H1 (cell line): ENCODE measurements around the gene ANKS1B.

ENCODE experiments used
- CHD2 ChIP-seq: IDR thresholded peaks from 2 replicates; pipeline ENCODE4 v1.6.1; 2012; ENCODE audit warnings: low read length, improper control_type of control experiment
- CREB1 ChIP-seq: IDR thresholded peaks from 2 replicates; pipeline ENCODE4 v1.6.1; 2012; ENCODE audit warnings: inconsistent platforms
- EP300 ChIP-seq, 2 experiments: IDR thresholded peaks; 1 replicate in 1 of 2; 2 replicates in 1 of 2; pipeline ENCODE4 v1.6.1; 2011 to 2012; ENCODE audit warnings: low read depth in 2 of 2, low read length in 2 of 2, mild to moderate bottlenecking in 2 of 2, borderline replicate concordance in 1 of 2, inconsistent platforms in 1 of 2, moderate library complexity in 1 of 2
- MAFK ChIP-seq: IDR thresholded peaks from 2 replicates; pipeline ENCODE4 v1.6.1; 2012; ENCODE audit warnings: low read depth, mild to moderate bottlenecking, improper control_type of control experiment, low read length
- POLR2A ChIP-seq, 2 experiments: IDR thresholded peaks; 1 replicate in 1 of 2; 2 replicates in 1 of 2; pipeline ENCODE4 v1.6.1; 2011; ENCODE audit warnings: low read depth in 2 of 2, low read length in 2 of 2, mild to moderate bottlenecking in 2 of 2; ENCODE audit errors: control extremely low read depth in 1 of 2
- RAD21 ChIP-seq, 2 experiments: IDR thresholded peaks in 1 of 2; conservative IDR thresholded peaks in 1 of 2; 2 replicates each; pipeline ENCODE4 v1.6.1; 2011; ENCODE audit warnings: low read depth in 2 of 2, low read length in 2 of 2, improper control_type of control experiment in 1 of 2, inconsistent platforms in 1 of 2, mild to moderate bottlenecking in 1 of 2, moderate library complexity in 1 of 2
- SIX5 ChIP-seq: IDR thresholded peaks from 2 replicates; pipeline ENCODE4 v1.6.1; 2011; ENCODE audit warnings: mild to moderate bottlenecking, low read depth, low read length
- SUZ12 ChIP-seq: fragments of 200-600 bp; sonication (generic); IDR thresholded peaks from 2 replicates; pipeline ENCODE4 v1.6.1; 2012; ENCODE audit warnings: mild to moderate bottlenecking, inconsistent platforms, low read length, moderate library complexity, mixed read lengths
- TAF1 ChIP-seq: IDR thresholded peaks from 2 replicates; pipeline ENCODE4 v1.6.1; 2011; ENCODE audit warnings: mild to moderate bottlenecking, low read depth, low read length
- TCF12 ChIP-seq: IDR thresholded peaks from 2 replicates; pipeline ENCODE4 v1.6.1; 2011; ENCODE audit warnings: low read depth, mild to moderate bottlenecking, low read length
- YY1 ChIP-seq: IDR thresholded peaks from 2 replicates; pipeline ENCODE4 v1.6.1; 2011; ENCODE audit warnings: low read depth, mild to moderate bottlenecking, low read length
- ZNF274 ChIP-seq: IDR thresholded peaks from 2 replicates; pipeline ENCODE4 v1.7.0; 2012; ENCODE audit warnings: low read length, borderline replicate concordance; ENCODE audit errors: extremely low read depth
- TF ChIP-seq, protein P1 (sequence below), 3 experiments: IDR thresholded peaks; 1 replicate in 2 of 3; 2 replicates in 1 of 3; pipeline versions ENCODE4 v1.5.1 to v1.6.1; 2011; ENCODE audit warnings: low read length in 3 of 3, mild to moderate bottlenecking in 3 of 3, inconsistent platforms in 2 of 3, low read depth in 1 of 3, moderate library complexity in 1 of 3; ENCODE audit not compliant: insufficient read depth in 1 of 3; ENCODE audit errors: control extremely low read depth in 1 of 3

- TF ChIP-seq ZNF274, result no peak
- TF ChIP-seq CREB1, result no peak
- no peak for TF ChIP-seq TCF12
- TF ChIP-seq, protein P1, sequence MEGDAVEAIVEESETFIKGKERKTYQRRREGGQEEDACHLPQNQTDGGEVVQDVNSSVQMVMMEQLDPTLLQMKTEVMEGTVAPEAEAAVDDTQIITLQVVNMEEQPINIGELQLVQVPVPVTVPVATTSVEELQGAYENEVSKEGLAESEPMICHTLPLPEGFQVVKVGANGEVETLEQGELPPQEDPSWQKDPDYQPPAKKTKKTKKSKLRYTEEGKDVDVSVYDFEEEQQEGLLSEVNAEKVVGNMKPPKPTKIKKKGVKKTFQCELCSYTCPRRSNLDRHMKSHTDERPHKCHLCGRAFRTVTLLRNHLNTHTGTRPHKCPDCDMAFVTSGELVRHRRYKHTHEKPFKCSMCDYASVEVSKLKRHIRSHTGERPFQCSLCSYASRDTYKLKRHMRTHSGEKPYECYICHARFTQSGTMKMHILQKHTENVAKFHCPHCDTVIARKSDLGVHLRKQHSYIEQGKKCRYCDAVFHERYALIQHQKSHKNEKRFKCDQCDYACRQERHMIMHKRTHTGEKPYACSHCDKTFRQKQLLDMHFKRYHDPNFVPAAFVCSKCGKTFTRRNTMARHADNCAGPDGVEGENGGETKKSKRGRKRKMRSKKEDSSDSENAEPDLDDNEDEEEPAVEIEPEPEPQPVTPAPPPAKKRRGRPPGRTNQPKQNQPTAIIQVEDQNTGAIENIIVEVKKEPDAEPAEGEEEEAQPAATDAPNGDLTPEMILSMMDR (IDR thresholded peaks at IDR 0.05; ENCODE audit: control extremely low read depth in 1 of 3, insufficient read depth in 1 of 3, low read depth in 1 of 3, low read length in 3 of 3), result no peak
- TF ChIP-seq CHD2, result no peak
- TF ChIP-seq MAFK, result no peak
- TF ChIP-seq POLR2A (IDR thresholded peaks at IDR 0.05; ENCODE audit: control extremely low read depth in 1 of 2, low read depth in 2 of 2, low read length in 2 of 2), result no peak
- no peak for TF ChIP-seq SIX5
- TF ChIP-seq YY1, result no peak
- no peak for TF ChIP-seq SUZ12
- no peak for TF ChIP-seq EP300 (IDR thresholded peaks at IDR 0.05; ENCODE audit: borderline replicate concordance in 1 of 2, low read depth in 2 of 2, low read length in 2 of 2)
- TF ChIP-seq RAD21 (IDR thresholded peaks at IDR 0.05 in 1 of 2, conservative IDR thresholded peaks at IDR 0.05 in 1 of 2; ENCODE audit: low read depth in 2 of 2, low read length in 2 of 2), result no peak
- no peak for TF ChIP-seq TAF1
Observed at GRCh38 chr12:99020871-99021270, 963.9 kb downstream of the ANKS1B start.
